ENCODE results near the gene ZNF536.

GRCh38 chr19:30579419-30579818 lies 207.2 kb downstream of the ZNF536 start:
- TF ChIP-seq POLR2A (IDR thresholded peaks at IDR 0.05) (no peak), CTCF (IDR thresholded peaks at IDR 0.05) (no peak), EP300 (IDR thresholded peaks at IDR 0.05) (no peak)

Measured in tibial nerve (tissue), 4 donors.